ENCODE results near the gene PTPRU.
A peak's percentile ranks its signal among the peaks of the same experiment; 100 is the strongest.

PTPRU gene

GRCh38 chr1:29235955-29236711, at the start of gene PTPRU:
Gene PTPRU, plus strand, starts transcription at chr1:29236522. Its CDS starts 123 bp downstream, at chr1:29236645.
- DNase-seq (ENCODE audit: low read depth), result peak; percentile 69

- no peak for DNase-seq (ENCODE audit: low read depth)
Observed at GRCh38 chr1:29186707-29187106, 49.6 kb upstream of the PTPRU start.

- DNase-seq (ENCODE audit: low read depth), result no peak
Observed at GRCh38 chr1:29190718-29191117, 45.6 kb upstream of the PTPRU start.

GRCh38 chr1:29193879-29194455, 42.4 kb upstream of the PTPRU start:
- no peak for DNase-seq (ENCODE audit: low read depth)

GRCh38 chr1:29195881-29196291, 40.4 kb upstream of the PTPRU start:
- no peak for DNase-seq (ENCODE audit: low read depth)

- DNase-seq (ENCODE audit: low read depth), result no peak
Observed at GRCh38 chr1:29196863-29197589, 39.3 kb upstream of the PTPRU start.

GRCh38 chr1:29197590-29197924, 38.8 kb upstream of the PTPRU start:
- DNase-seq (ENCODE audit: low read depth), result no peak

- DNase-seq (ENCODE audit: low read depth), result no peak
Observed at GRCh38 chr1:29197993-29198392, 38.3 kb upstream of the PTPRU start.

GRCh38 chr1:29200906-29201594, 35.3 kb upstream of the PTPRU start:
- DNase-seq (ENCODE audit: low read depth), result no peak

GRCh38 chr1:29201595-29202051, 34.7 kb upstream of the PTPRU start:
- no peak for DNase-seq (ENCODE audit: low read depth)

GRCh38 chr1:29202053-29202452, 34.3 kb upstream of the PTPRU start:
- DNase-seq (ENCODE audit: low read depth), result no peak

GRCh38 chr1:29202584-29203340, 33.6 kb upstream of the PTPRU start:
- DNase-seq (ENCODE audit: low read depth), result peak; percentile 68

GRCh38 chr1:29208442-29208841, 27.9 kb upstream of the PTPRU start:
- no peak for DNase-seq (ENCODE audit: low read depth)

GRCh38 chr1:29209173-29209572, 27.1 kb upstream of the PTPRU start:
- DNase-seq (ENCODE audit: low read depth), result no peak

GRCh38 chr1:29210278-29211085, 25.8 kb upstream of the PTPRU start:
- no peak for DNase-seq (ENCODE audit: low read depth)

- DNase-seq (ENCODE audit: low read depth), result no peak
Observed at GRCh38 chr1:29211086-29212030, 25.0 kb upstream of the PTPRU start.

- DNase-seq (ENCODE audit: low read depth), result no peak
Observed at GRCh38 chr1:29213055-29213454, 23.3 kb upstream of the PTPRU start.

- no peak for DNase-seq (ENCODE audit: low read depth)
Observed at GRCh38 chr1:29217633-29218032, 18.7 kb upstream of the PTPRU start.

- DNase-seq (ENCODE audit: low read depth), result no peak
Observed at GRCh38 chr1:29218223-29218622, 18.1 kb upstream of the PTPRU start.

- DNase-seq (ENCODE audit: low read depth), result no peak
Observed at GRCh38 chr1:29221296-29221695, 15.0 kb upstream of the PTPRU start.

Data from stimulated activated CD8-positive, alpha-beta memory T cell treated with anti-CD3 and anti-CD28 coated beads, Interleukin-12 subunit alpha, Interleukin-12 subunit beta, amount 100 ng/mL, for 4 hours (primary cell).